ENCODE data around the gene CLNS1A.

Gene CLNS1A

GRCh38 chr11:77611921-77612320, 25.7 kb downstream of the CLNS1A start:
- Histone ChIP-seq H3K4me3 (ENCODE audit: low read length) (no peak overlapping the region), H3K9ac (ENCODE audit: low read length) (no peak overlapping the region), H3K9me3 (ENCODE audit: control insufficient read depth, low read length) (no peaks in the 10 kb centered on the region), H3K27me3 (replicated peaks; ENCODE audit: control insufficient read depth, insufficient read depth, low read length) (no peaks in the 10 kb centered on the region), H3K36me3 (ENCODE audit: control insufficient read depth, insufficient read depth, low read length, severe bottlenecking) (peaks cover 66% of the 10 kb centered on the region), H3K4me1 (ENCODE audit: control insufficient read depth, insufficient read depth, low read length) (no peaks in the 10 kb centered on the region)
- peak; percentile 47 for DNase-seq (ENCODE audit: low read depth)

- no peak for DNase-seq (ENCODE audit: low read depth)
- Histone ChIP-seq H3K9ac (ENCODE audit: low read length) (no peak overlapping the region), H3K4me1 (ENCODE audit: control insufficient read depth, insufficient read depth, low read length) (no peaks in the 10 kb centered on the region), H3K27me3 (replicated peaks; ENCODE audit: control insufficient read depth, insufficient read depth, low read length) (no peaks in the 10 kb centered on the region), H3K4me3 (ENCODE audit: low read length) (no peak overlapping the region), H3K36me3 (ENCODE audit: control insufficient read depth, insufficient read depth, low read length, severe bottlenecking) (peaks cover 46% of the 10 kb centered on the region), H3K9me3 (ENCODE audit: control insufficient read depth, low read length) (no peaks in the 10 kb centered on the region)
These were observed 28.4 kb downstream of the CLNS1A start for GRCh38 chr11:77609234-77609633.

- Histone ChIP-seq H3K4me1 (ENCODE audit: control insufficient read depth, insufficient read depth, low read length) (peaks cover 21% of the 10 kb centered on the region), H3K9ac (ENCODE audit: low read length) (no peak overlapping the region), H3K9me3 (ENCODE audit: control insufficient read depth, low read length) (no peaks in the 10 kb centered on the region), H3K36me3 (ENCODE audit: control insufficient read depth, insufficient read depth, low read length, severe bottlenecking) (peaks cover 24% of the 10 kb centered on the region), H3K27me3 (replicated peaks; ENCODE audit: control insufficient read depth, insufficient read depth, low read length) (no peaks in the 10 kb centered on the region), H3K4me3 (ENCODE audit: low read length) (no peak overlapping the region)
- no peak for DNase-seq (ENCODE audit: low read depth)
These were observed 33.3 kb downstream of the CLNS1A start for GRCh38 chr11:77604281-77604680.

- peaks cover 22% of the 10 kb centered on the region for H3K4me1 ChIP-seq (ENCODE audit: control insufficient read depth, insufficient read depth, low read length)
- peaks cover 11% of the 10 kb centered on the region for H3K36me3 ChIP-seq (ENCODE audit: control insufficient read depth, insufficient read depth, low read length, severe bottlenecking)
- DNase-seq (ENCODE audit: low read depth): peak; percentile 90
- no peaks in the 10 kb centered on the region for H3K9me3 ChIP-seq (ENCODE audit: control insufficient read depth, low read length)
- H3K9ac ChIP-seq (ENCODE audit: low read length): peak overlapping the region; percentile 33
- no peaks in the 10 kb centered on the region for H3K27me3 ChIP-seq (replicated peaks; ENCODE audit: control insufficient read depth, insufficient read depth, low read length)
- no peak overlapping the region for H3K4me3 ChIP-seq (ENCODE audit: low read length)
These were observed 35.1 kb downstream of the CLNS1A start for GRCh38 chr11:77602381-77603088.

- peaks cover 45% of the 10 kb centered on the region for H3K4me1 ChIP-seq (ENCODE audit: control insufficient read depth, insufficient read depth, low read length)
- no peak for DNase-seq (ENCODE audit: low read depth)
- no peak overlapping the region for H3K9ac ChIP-seq (ENCODE audit: low read length)
These were observed 39.4 kb downstream of the CLNS1A start for GRCh38 chr11:77598195-77598594.

GRCh38 chr11:77596626-77597025, 41.0 kb downstream of the CLNS1A start:
- H3K27me3 ChIP-seq (replicated peaks; ENCODE audit: control insufficient read depth, insufficient read depth, low read length): no peaks in the 10 kb centered on the region
- H3K4me1 ChIP-seq (ENCODE audit: control insufficient read depth, insufficient read depth, low read length): peaks cover 29% of the 10 kb centered on the region
- peak; percentile 93 for DNase-seq (ENCODE audit: low read depth)
- H3K9ac ChIP-seq (ENCODE audit: low read length): no peak overlapping the region
- no peaks in the 10 kb centered on the region for H3K9me3 ChIP-seq (ENCODE audit: control insufficient read depth, low read length)
- H3K4me3 ChIP-seq (ENCODE audit: low read length): no peak overlapping the region
- H3K36me3 ChIP-seq (ENCODE audit: control insufficient read depth, insufficient read depth, low read length, severe bottlenecking): peaks cover 3% of the 10 kb centered on the region

More at GRCh38 chr11:77598195-77598594, 39.4 kb downstream of the CLNS1A start:
- no peak overlapping the region for H3K4me3 ChIP-seq (ENCODE audit: low read length)
- peaks cover 3% of the 10 kb centered on the region for H3K36me3 ChIP-seq (ENCODE audit: control insufficient read depth, insufficient read depth, low read length, severe bottlenecking)
- no peaks in the 10 kb centered on the region for H3K9me3 ChIP-seq (ENCODE audit: control insufficient read depth, low read length)
- no peaks in the 10 kb centered on the region for H3K27me3 ChIP-seq (replicated peaks; ENCODE audit: control insufficient read depth, insufficient read depth, low read length)

GRCh38 chr11:77593883-77594282, 43.7 kb downstream of the CLNS1A start:
- Histone ChIP-seq H3K9me3 (ENCODE audit: control insufficient read depth, low read length) (no peaks in the 10 kb centered on the region), H3K36me3 (ENCODE audit: control insufficient read depth, insufficient read depth, low read length, severe bottlenecking) (no peaks in the 10 kb centered on the region), H3K4me1 (ENCODE audit: control insufficient read depth, insufficient read depth, low read length) (peaks cover 43% of the 10 kb centered on the region), H3K4me3 (ENCODE audit: low read length) (no peak overlapping the region), H3K9ac (ENCODE audit: low read length) (no peak overlapping the region), H3K27me3 (replicated peaks; ENCODE audit: control insufficient read depth, insufficient read depth, low read length) (no peaks in the 10 kb centered on the region)
- peak; percentile 32 for DNase-seq (ENCODE audit: low read depth)

GRCh38 chr11:77592727-77593126, 44.9 kb downstream of the CLNS1A start:
- H3K9ac ChIP-seq (ENCODE audit: low read length): no peak overlapping the region
- no peaks in the 10 kb centered on the region for H3K9me3 ChIP-seq (ENCODE audit: control insufficient read depth, low read length)
- H3K4me3 ChIP-seq (ENCODE audit: low read length): no peak overlapping the region
- H3K36me3 ChIP-seq (ENCODE audit: control insufficient read depth, insufficient read depth, low read length, severe bottlenecking): no peaks in the 10 kb centered on the region
- DNase-seq (ENCODE audit: low read depth): no peak
- H3K27me3 ChIP-seq (replicated peaks; ENCODE audit: control insufficient read depth, insufficient read depth, low read length): no peaks in the 10 kb centered on the region
- peaks cover 46% of the 10 kb centered on the region for H3K4me1 ChIP-seq (ENCODE audit: control insufficient read depth, insufficient read depth, low read length)

- peak; percentile 48 for DNase-seq (ENCODE audit: low read depth)
These were observed 47.3 kb downstream of the CLNS1A start for GRCh38 chr11:77590194-77590782.

GRCh38 chr11:77589521-77590193, 47.9 kb downstream of the CLNS1A start, which contains the start of gene AQP11:
Gene AQP11 (plus strand): TSS chr11:77589953. CDS start chr11:77589993, 40 bp downstream.
- Histone ChIP-seq H3K4me1 (ENCODE audit: control insufficient read depth, insufficient read depth, low read length) (peaks cover 29% of the 10 kb centered on the region), H3K36me3 (ENCODE audit: control insufficient read depth, insufficient read depth, low read length, severe bottlenecking) (no peaks in the 10 kb centered on the region), H3K4me3 (ENCODE audit: low read length) (peak within 1 kb of the TSS; percentile 86), H3K27me3 (replicated peaks; ENCODE audit: control insufficient read depth, insufficient read depth, low read length) (no peaks in the 10 kb centered on the region), H3K9ac (ENCODE audit: low read length) (peak within 1 kb of the TSS; percentile 89), H3K9me3 (ENCODE audit: control insufficient read depth, low read length) (no peaks in the 10 kb centered on the region)
- peak; percentile 93 for DNase-seq (ENCODE audit: low read depth)

More at GRCh38 chr11:77590194-77590782, 47.3 kb downstream of the CLNS1A start:
- peak overlapping the region; percentile 86 for H3K4me3 ChIP-seq (ENCODE audit: low read length)
- no peaks in the 10 kb centered on the region for H3K27me3 ChIP-seq (replicated peaks; ENCODE audit: control insufficient read depth, insufficient read depth, low read length)
- H3K9ac ChIP-seq (ENCODE audit: low read length): peak overlapping the region; percentile 89
- H3K9me3 ChIP-seq (ENCODE audit: control insufficient read depth, low read length): no peaks in the 10 kb centered on the region
- H3K36me3 ChIP-seq (ENCODE audit: control insufficient read depth, insufficient read depth, low read length, severe bottlenecking): no peaks in the 10 kb centered on the region
- peaks cover 30% of the 10 kb centered on the region for H3K4me1 ChIP-seq (ENCODE audit: control insufficient read depth, insufficient read depth, low read length)

- H3K4me3 ChIP-seq (ENCODE audit: low read length): peak overlapping the region; percentile 86
- DNase-seq (ENCODE audit: low read depth): no peak
- H3K9ac ChIP-seq (ENCODE audit: low read length): peak overlapping the region; percentile 89
- H3K36me3 ChIP-seq (ENCODE audit: control insufficient read depth, insufficient read depth, low read length, severe bottlenecking): no peaks in the 10 kb centered on the region
- H3K9me3 ChIP-seq (ENCODE audit: control insufficient read depth, low read length): no peaks in the 10 kb centered on the region
- H3K27me3 ChIP-seq (replicated peaks; ENCODE audit: control insufficient read depth, insufficient read depth, low read length): no peaks in the 10 kb centered on the region
- H3K4me1 ChIP-seq (ENCODE audit: control insufficient read depth, insufficient read depth, low read length): peaks cover 24% of the 10 kb centered on the region
These were observed 48.4 kb downstream of the CLNS1A start for GRCh38 chr11:77589181-77589520.

Data from adipocyte (in vitro differentiated cells).